Heart left ventricle (tissue), 16 donors: ENCODE data around the gene ELOA. TPM values are rescaled to one million over a fixed set of nuclear protein-coding genes. Genes with fewer than 3 reads are reported as not detected.
A peak's percentile ranks its signal among the peaks of the same experiment; 100 is the strongest.

Experiments
- ATAC-seq, 4 donors: fragments of 200-7000 bp; cut with Tn5 transposase; one replicate each; pipeline ENCODE4 v1.9.1; 2020 to 2022; ENCODE audit warnings: moderate library complexity in 4 of 4, mild to moderate bottlenecking in 3 of 4, moderate number of reproducible peaks in 1 of 4
- DNase-seq, 5 donors: peaks; one replicate each; pipeline ENCODE4 v3.0.0-alpha.2; 2020
- H3K27ac ChIP-seq, 12 donors: fragments of 200-600 bp; sonication (generic) in 4 of 12; one replicate each; pipeline versions ENCODE4 v1.5.0 to v1.8.0; 2016 to 2022; ENCODE audit warnings: mild to moderate bottlenecking in 2 of 12
- H3K27me3 ChIP-seq, 9 donors: fragments of 200-600 bp; sonication (generic) in 2 of 9; one replicate each; pipeline versions ENCODE4 v1.5.1 to v1.8.0; 2016 to 2022; ENCODE audit warnings: mild to moderate bottlenecking in 3 of 9
- H3K36me3 ChIP-seq, 9 donors: fragments of 200-600 bp; sonication (generic) in 2 of 9; one replicate each; pipeline versions ENCODE4 v1.5.0 to v1.8.0; 2018 to 2022; ENCODE audit warnings: mild to moderate bottlenecking in 2 of 9
- H3K4me1 ChIP-seq, 12 donors: fragments of 200-600 bp; sonication (generic) in 4 of 12; one replicate each; pipeline versions ENCODE4 v1.5.0 to v1.8.0; 2016 to 2022; ENCODE audit warnings: mild to moderate bottlenecking in 3 of 12
- H3K4me3 ChIP-seq, 12 donors: fragments of 200-600 bp; sonication (generic) in 4 of 12; one replicate each; pipeline versions ENCODE4 v1.5.0 to v1.8.0; 2017 to 2022; ENCODE audit warnings: mild to moderate bottlenecking in 9 of 12, moderate library complexity in 4 of 12
- H3K9me3 ChIP-seq, 12 donors: fragments of 200-600 bp; sonication (generic) in 4 of 12; one replicate each; pipeline versions ENCODE4 v1.5.0 to v1.8.0; 2016 to 2022; ENCODE audit warnings: mild to moderate bottlenecking in 1 of 12
- CTCF ChIP-seq, 12 donors: fragments of 200-600 bp; sonication (generic) in 4 of 12; IDR thresholded peaks; one replicate each; pipeline versions ENCODE4 v1.5.0 to v1.8.0; 2018 to 2022; ENCODE audit warnings: antibody characterized with exemption in 12 of 12, mild to moderate bottlenecking in 5 of 12
- POLR2A ChIP-seq, 2 donors: fragments of 450-650 bp; IDR thresholded peaks; one replicate each; pipeline ENCODE4 v1.6.1; 2017; ENCODE audit warnings: antibody characterized with exemption in 2 of 2, mild to moderate bottlenecking in 2 of 2, moderate library complexity in 2 of 2
- WGBS, 4 donors: extraction: QIAGEN DNeasy Blood & Tissue Kit in 2 of 4; methylation state at CpG; one replicate each; pipeline versions ENCODE4 v1.1.5 to v1.1.7; 2013 to 2018; 5-methylcytosine and 5-hydroxymethylcytosine counted together
- intact Hi-C, 10 donors: fragments of 100-400 bp; cut with DNase I; formaldehyde crosslinking; loops; one replicate each; pipeline versions ENCODE4 v1.11.1 to v1.14.2; 2022
- polyA plus RNA-seq, 2 donors: library from polyadenylated mRNA; stranded (reverse); fragments of 200-250 nt; gene quantifications; one replicate each; pipeline ENCODE4 v1.2.3, GENCODE V29; 2013
- total RNA-seq, 9 donors: library from RNA; depleted of rRNA in 2 of 9; stranded (reverse); fragments of >200 nt in 2 of 9; fragmentation: NEBNext Ultra II Directional in 3 of 9; extraction: Animal tissue kit (Norgen Biotek cat#: 25700) in 3 of 9; gene quantifications; one replicate each; pipeline versions ENCODE4 v1.1.0 to v1.2.4, GENCODE V29; 2016 to 2023
- donor health status: ischemic (EF 13 %, LVEDD 7.1; RV severe dilation, severe dysfunction).
- donor health status: healthy with polysubstance abuse.
- donor health status: DM: no; HTN: yes; CAD: no.
- donor health status: DM: no; HTN: no; CAD: no.
- donor health status: ischemic (EF 25% LVEDD 6.9; RV normal size, moderate dysfunction).
- donor health status: ischemic (EF 25% LVEDD 5.7; RV mildly dilated, moderate dysfunction).
- donor health status: healthy.
- donor health status: DM: yes; HTN: yes; CAD: no.
- donor health status: ischemic (EF 35%, LVEDD 5.7; RV mildly dilated, moderate dysfunction).
- donor health status: nonischemic (EF 11% LVEDD 7.7; RV severe dilation, severe dysfunction).
- donor health status: DM: yes; HTN: yes; CAD: no.
- donor health status: PGD.
- donor health status: ischemic (EF 29% LVEDD 5.4; RV normal size, mild dysfunction).
- donor health status: nonischemic (EF 23%, LVEDD 6.1; RV moderate dilation, normal function).

ELOA gene
- total and polyA plus RNA-seq, 11 donors: 11.3 to 45.8 (median 34.0) TPM

GRCh38 chr1:23768733-23769132 lies 25.5 kb downstream of the ELOA start:
- peak in 1 of 5 donors; percentile 27 for DNase-seq
- 45 to 58% (median 49%) methylated on average over 5 of the region's 5 CpGs for WGBS, 4 donors
- H3K36me3 ChIP-seq: peaks cover 0 to 60% (median 30%) of the 10 kb centered on the region in 9 donors

GRCh38 chr1:23772049-23772853 lies 29.0 kb downstream of the ELOA start:
- 11 to 14% (median 13%) methylated on average over 14 of the region's 14 CpGs for WGBS, 4 donors
- H3K36me3 ChIP-seq: peaks cover 0 to 33% (median 11%) of the 10 kb centered on the region in 9 donors
- no peak overlapping the region for H3K4me3 ChIP-seq
- DNase-seq: peak; percentile 82 to 91 (median 86)
- peak; percentile 29 to 86 (median 82) for ATAC-seq
- no peaks in the 10 kb centered on the region for H3K27me3 ChIP-seq
- no peak overlapping the region for H3K27ac ChIP-seq
- no peaks in the 10 kb centered on the region for H3K9me3 ChIP-seq
- peaks cover 0 to 41% (median 16%) of the 10 kb centered on the region in 12 donors for H3K4me1 ChIP-seq
- intact Hi-C loops: loop anchor here in 7 of 10 donors (5.0 to 10.0 kb wide), 5 partner anchors 53 to 145 kb away; partner anchors contain the start of genes FUCA1 (in 6 of the 7), CNR2 (in 1 of the 7) and HMGCL (in 1 of the 7)
- TF ChIP-seq CTCF (IDR thresholded peaks at IDR 0.05) (peak; percentile 84 to 94 (median 92)), POLR2A (IDR thresholded peaks at IDR 0.05) (no peak)

More at GRCh38 chr1:23768733-23769132, 25.5 kb downstream of the ELOA start:
- H3K9me3 ChIP-seq: no peaks in the 10 kb centered on the region
- peak; percentile 72 to 83 (median 76) for ATAC-seq
- H3K27me3 ChIP-seq: no peaks in the 10 kb centered on the region
- H3K4me3 ChIP-seq: no peak overlapping the region
- H3K27ac ChIP-seq: peak overlapping the region in 5 of 12 donors; percentile 2 to 46 (median 8)
- H3K4me1 ChIP-seq: peaks cover 0 to 33% (median 6%) of the 10 kb centered on the region in 12 donors
- no peak for TF ChIP-seq CTCF (IDR thresholded peaks at IDR 0.05)
- TF ChIP-seq POLR2A (IDR thresholded peaks at IDR 0.05): no peak
- intact Hi-C loops: no loop called here

- Histone ChIP-seq H3K36me3 (peaks cover 0 to 27% (median 11%) of the 10 kb centered on the region in 9 donors), H3K9me3 (no peaks in the 10 kb centered on the region), H3K27me3 (no peaks in the 10 kb centered on the region), H3K4me1 (peaks cover 0 to 47% (median 21%) of the 10 kb centered on the region in 12 donors), H3K4me3 (no peak overlapping the region), H3K27ac (no peak overlapping the region)
- TF ChIP-seq CTCF (IDR thresholded peaks at IDR 0.05) (no peak), POLR2A (IDR thresholded peaks at IDR 0.05) (no peak)
- no peak for DNase-seq
- 81 to 88% (median 84%) methylated on average over 10 of the region's 10 CpGs for WGBS, 4 donors
- ATAC-seq: no peak
- intact Hi-C loops: loop anchor here in 7 of 10 donors (5.0 to 10.0 kb wide), 5 partner anchors 52 to 144 kb away; partner anchors contain the start of genes FUCA1 (in 6 of the 7), CNR2 (in 1 of the 7) and HMGCL (in 1 of the 7)
Observed at GRCh38 chr1:23772854-23773242, 29.6 kb downstream of the ELOA start.
